ENCODE data around the gene MEN1. TPM values are rescaled to one million over a fixed set of nuclear protein-coding genes. Genes with fewer than 3 reads are reported as not detected.

The MEN1 gene
- total and polyA plus RNA-seq, 9 of the 15 experiments (the other 6 are each of a cell fraction or from before 2014, with no cell fraction given): 3.4 to 57.2 (median 19.3) TPM

- peak; percentile 98 for ATAC-seq
- Histone ChIP-seq H3K4me2 (ENCODE audit: insufficient read depth, low read length) (no peak overlapping the region), H4K20me1 (replicated peaks; ENCODE audit: control insufficient read depth, insufficient read depth, low read length) (no peaks in the 10 kb centered on the region), H3K79me2 (ENCODE audit: control insufficient read depth, insufficient read depth, low read length) (no peaks in the 10 kb centered on the region), H3K36me3 (ENCODE audit: control insufficient read depth, insufficient read depth, low read length) (no peaks in the 10 kb centered on the region), H3K9me1 (ENCODE audit: control insufficient read depth, insufficient read depth, low read length) (no peaks in the 10 kb centered on the region), H3K9me3 (replicated peaks; ENCODE audit: control insufficient read depth, insufficient read depth, low read depth, low read length) (no peaks in the 10 kb centered on the region), H2AFZ (ENCODE audit: low read depth, low read length) (peak overlapping the region; percentile 46), H3K27ac (ENCODE audit: extremely low read depth, low read depth, low read length) (no peak overlapping the region), H3K27me3 (ENCODE audit: control insufficient read depth in 2 of 2, insufficient read depth in 2 of 2, low read length in 2 of 2) (no peaks in the 10 kb centered on the region), H3K4me3 (no peak overlapping the region), H3K4me1 (replicated peaks in 1 of 2; ENCODE audit: control insufficient read depth in 2 of 2, insufficient read depth in 2 of 2, low read length in 2 of 2) (peaks cover 3 to 17% of the 10 kb centered on the region in 2 experiments; a peak in 4 of 5 replicates), H3K9ac (ENCODE audit: insufficient read depth in 1 of 2, low read depth in 2 of 2, low read length in 2 of 2) (peak overlapping the region in 1 of 2 experiments; percentile 66; a peak in 1 of 4 replicates)
- FAIRE-seq: peak; percentile 91
- WGBS (ENCODE audit: insufficient coverage, low coverage, missing lambda C conversion rate): 34% methylated on average over 15 of the region's 15 CpGs
- CTCF ChIA-PET (ENCODE audit: low intra/inter-chr PET ratio): interaction anchor here (0.7 to 2.4 kb wide), 4 partner anchors 16 to 274 kb away, joined by 3 to 13 read pairs (median 6); partner anchors contain the start of gene CDC42BPG
- POLR2A ChIA-PET: interaction anchor here (0.6 to 2.5 kb wide), 5 partner anchors 9 to 90 kb away, joined by 3 to 12 read pairs (median 3); partner anchors contain the start of gene SF1
- BruUV-seq (replicated peaks): no TSS peak
- DNase-seq (ENCODE audit: extremely low read depth in 1 of 4, low spot score in 3 of 4): peak; percentile 71 to 85 (median 77)
- in situ Hi-C loops (cut with MboI) (loop anchor here (5.0 kb wide), 1 partner anchor 105 kb away; no protein-coding TSS in a partner anchor), intact Hi-C loops (cut with micrococcal nuclease) (loop anchor here (1.0 to 5.0 kb wide), 3 partner anchors 60 to 209 kb away; partner anchors contain the start of gene BATF2)
- TF ChIP-seq ATF7 (IDR thresholded peaks at IDR 0.05): 0 out of 2 replicates have a peak, but pooled peaks have one; percentile 22
- TF ChIP-seq, protein P1, sequence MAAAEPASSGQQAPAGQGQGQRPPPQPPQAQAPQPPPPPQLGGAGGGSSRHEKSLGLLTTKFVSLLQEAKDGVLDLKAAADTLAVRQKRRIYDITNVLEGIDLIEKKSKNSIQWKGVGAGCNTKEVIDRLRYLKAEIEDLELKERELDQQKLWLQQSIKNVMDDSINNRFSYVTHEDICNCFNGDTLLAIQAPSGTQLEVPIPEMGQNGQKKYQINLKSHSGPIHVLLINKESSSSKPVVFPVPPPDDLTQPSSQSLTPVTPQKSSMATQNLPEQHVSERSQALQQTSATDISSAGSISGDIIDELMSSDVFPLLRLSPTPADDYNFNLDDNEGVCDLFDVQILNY (CRISPR knock-in tag; IDR thresholded peaks at IDR 0.05): no peak
- TF ChIP-seq STAG1 (CRISPR knock-in tag; IDR thresholded peaks at IDR 0.05; ENCODE audit: borderline replicate concordance): peak; percentile 55; the same call in 1 of the 2 replicates
- TF ChIP-seq MAZ (CRISPR knock-in tag; conservative IDR thresholded peaks at IDR 0.05 in 1 of 2, IDR thresholded peaks at IDR 0.05 in 1 of 2): peak in 1 of 2 experiments; percentile 54; a peak in 3 of 4 replicates
- TF ChIP-seq MTA2 (IDR thresholded peaks at IDR 0.05; ENCODE audit: low read depth): no peak
- no peak for TF ChIP-seq ZZZ3 (IDR thresholded peaks at IDR 0.05)
- TF ChIP-seq KHSRP (IDR thresholded peaks at IDR 0.05): no peak
- peak; percentile 36 for TF ChIP-seq NEUROD1 (IDR thresholded peaks at IDR 0.05; ENCODE audit: borderline replicate concordance, low read depth, low read length, partially characterized antibody)
- TF ChIP-seq ZKSCAN1 (IDR thresholded peaks at IDR 0.05; ENCODE audit: low read depth, low read length): 0 out of 2 replicates have a peak, but pooled peaks have one; percentile 25
- no peak for TF ChIP-seq JUNB (CRISPR knock-in tag; conservative IDR thresholded peaks at IDR 0.05)
- no peak for TF ChIP-seq ZNF23 (CRISPR knock-in tag; IDR thresholded peaks at IDR 0.05)
- TF ChIP-seq, protein P2, sequence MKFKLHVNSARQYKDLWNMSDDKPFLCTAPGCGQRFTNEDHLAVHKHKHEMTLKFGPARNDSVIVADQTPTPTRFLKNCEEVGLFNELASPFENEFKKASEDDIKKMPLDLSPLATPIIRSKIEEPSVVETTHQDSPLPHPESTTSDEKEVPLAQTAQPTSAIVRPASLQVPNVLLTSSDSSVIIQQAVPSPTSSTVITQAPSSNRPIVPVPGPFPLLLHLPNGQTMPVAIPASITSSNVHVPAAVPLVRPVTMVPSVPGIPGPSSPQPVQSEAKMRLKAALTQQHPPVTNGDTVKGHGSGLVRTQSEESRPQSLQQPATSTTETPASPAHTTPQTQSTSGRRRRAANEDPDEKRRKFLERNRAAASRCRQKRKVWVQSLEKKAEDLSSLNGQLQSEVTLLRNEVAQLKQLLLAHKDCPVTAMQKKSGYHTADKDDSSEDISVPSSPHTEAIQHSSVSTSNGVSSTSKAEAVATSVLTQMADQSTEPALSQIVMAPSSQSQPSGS (CRISPR knock-in tag; IDR thresholded peaks at IDR 0.05): no peak
- no peak for TF ChIP-seq ID3 (CRISPR knock-in tag; IDR thresholded peaks at IDR 0.05)
- TF ChIP-seq ID3 (tag; IDR thresholded peaks at IDR 0.05): no peak
- TF ChIP-seq IRF9 (tag; IDR thresholded peaks at IDR 0.05): no peak
- 0 out of 2 replicates have a peak, but pooled peaks have one; percentile 54 for TF ChIP-seq ZC3H11A (IDR thresholded peaks at IDR 0.05; ENCODE audit: low read depth, low read length)
- TF ChIP-seq ZNF695 (CRISPR knock-in tag; IDR thresholded peaks at IDR 0.05): no peak
- TF ChIP-seq POLR3A (IDR thresholded peaks at IDR 0.05; ENCODE audit: borderline replicate concordance, extremely low read depth, insufficient read depth, insufficient read length): no peak
- no peak for TF ChIP-seq SMARCA5 (IDR thresholded peaks at IDR 0.05)
These were observed 22.6 kb downstream of the MEN1 start for GRCh38 chr11:64787526-64788320.
